ENCODE data around the gene HTN1.
"Not testable (repeated sequence)": the region's sequence is repeated elsewhere in the genome, so short reads cannot be mapped to it uniquely, and the experiment has no call there.

HTN1 gene

GRCh38 chr4:70050138-70050537, at the start of gene HTN1:
HTN1 (plus strand) TSS chr4:70050438; CDS start chr4:70053077, 2,639 bp downstream.
- not testable (repeated sequence) for DNase-seq (ENCODE audit: low spot score)

DNA sequence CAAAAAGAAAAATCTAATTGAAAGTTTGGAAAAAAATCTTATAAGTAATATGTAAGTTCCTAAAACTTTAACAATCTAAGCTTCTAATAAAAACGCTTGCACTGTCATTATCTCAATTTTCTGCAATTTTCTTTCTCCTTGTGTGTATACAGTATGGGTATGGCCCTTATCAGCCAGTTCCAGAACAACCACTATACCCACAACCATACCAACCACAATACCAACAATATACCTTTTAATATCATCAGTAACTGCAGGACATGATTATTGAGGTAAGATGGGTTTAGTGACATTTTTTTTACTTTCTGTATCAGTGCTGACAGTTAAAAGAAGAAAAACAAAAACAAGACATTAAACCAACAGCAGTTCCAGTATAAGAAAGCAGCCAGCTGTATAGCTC, 49.5 kb upstream of the HTN1 start:
- DNase-seq (ENCODE audit: low spot score), result no peak

GRCh38 chr4:70002507-70002906, 47.7 kb upstream of the HTN1 start:
- no peak for DNase-seq (ENCODE audit: low spot score)

- DNase-seq (ENCODE audit: low spot score), result no peak
Observed at GRCh38 chr4:70008771-70009170, 41.5 kb upstream of the HTN1 start.

DNA sequence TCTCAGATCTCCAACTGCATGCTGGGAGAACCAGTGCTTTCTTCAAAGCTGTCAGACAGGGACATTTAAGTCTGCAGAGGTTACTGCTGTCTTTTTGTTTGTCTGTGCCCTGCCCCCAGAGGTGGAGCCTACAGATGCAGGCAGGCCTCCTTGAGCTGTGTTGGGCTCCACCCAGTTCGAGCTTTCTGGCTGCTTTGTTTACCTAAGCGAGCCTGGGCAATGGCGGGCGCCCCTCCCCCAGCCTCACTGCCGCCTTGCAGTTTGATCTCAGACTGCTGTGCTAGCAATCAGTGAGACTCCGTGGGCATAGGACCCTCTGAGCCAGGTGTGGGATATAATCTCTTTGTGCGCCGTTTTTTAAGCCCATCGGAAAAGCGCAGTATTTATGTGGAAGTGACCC, 31.2 kb upstream of the HTN1 start:
- not testable (repeated sequence) for DNase-seq (ENCODE audit: low spot score)

GRCh38 chr4:70023218-70023617, 27.0 kb upstream of the HTN1 start:
- DNase-seq (ENCODE audit: low spot score), result no peak

DNA sequence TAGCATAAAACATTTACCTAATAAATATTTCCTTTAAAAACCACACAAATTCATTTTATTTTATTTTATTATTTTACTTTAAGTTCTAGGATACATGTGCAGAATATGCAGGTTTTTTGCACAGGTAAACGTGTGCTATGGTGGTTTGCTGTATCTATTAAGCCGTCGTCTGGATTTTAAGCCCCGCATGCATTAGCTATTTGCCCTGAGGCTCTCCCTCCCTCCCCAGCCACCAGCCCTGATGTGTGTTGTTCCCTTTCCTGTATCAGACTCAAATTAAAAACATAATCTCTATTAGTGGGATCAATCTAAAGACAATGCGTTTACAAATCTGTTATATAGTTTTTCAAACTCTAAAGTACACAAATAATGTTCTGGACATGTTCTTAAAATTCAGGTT, 23.2 kb upstream of the HTN1 start:
- DNase-seq (ENCODE audit: low spot score), result no peak

- not testable (repeated sequence) for DNase-seq (ENCODE audit: low spot score)
Observed at GRCh38 chr4:70028159-70028558, 22.1 kb upstream of the HTN1 start, which contains the start of gene HTN3. HTN3 (plus strand) TSS chr4:70028459; CDS start chr4:70030741, 2,282 bp downstream.

- not testable (repeated sequence) for DNase-seq (ENCODE audit: low spot score)
Observed at GRCh38 chr4:70037559-70037958, 12.7 kb upstream of the HTN1 start.

GRCh38 chr4:70039928-70040327, 10.3 kb upstream of the HTN1 start:
- DNase-seq (ENCODE audit: low spot score), result not testable (repeated sequence)

DNA sequence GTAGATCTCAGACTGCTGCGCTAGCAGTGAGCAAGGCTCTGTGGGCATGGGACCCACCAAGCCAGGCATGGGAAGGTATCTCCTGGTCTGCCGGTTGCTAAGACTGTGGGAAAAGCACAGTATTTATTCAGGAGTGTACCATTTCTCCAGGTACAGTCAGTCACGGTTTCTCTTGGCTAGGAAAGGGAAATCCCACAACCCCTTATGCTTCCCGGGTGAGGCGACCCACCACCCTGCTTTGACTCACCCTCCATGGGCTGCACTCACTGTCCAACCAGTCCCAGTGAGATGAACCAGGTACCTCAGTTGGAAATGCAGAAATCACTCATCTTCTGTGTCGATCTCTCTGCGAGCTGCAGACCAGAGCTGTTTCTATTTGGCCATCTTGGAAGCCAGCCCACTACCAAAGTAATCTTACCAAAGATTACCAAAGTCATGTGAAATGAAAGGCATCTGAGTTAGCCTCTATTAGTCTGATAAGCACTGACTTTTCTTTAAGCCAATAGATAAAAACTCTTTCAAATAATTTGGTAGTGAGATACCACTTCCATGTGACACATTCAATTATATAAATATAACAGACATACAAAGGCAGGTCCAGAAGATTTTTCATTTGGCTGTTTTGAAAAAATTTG, 8.5 kb upstream of the HTN1 start:
- DNase-seq (ENCODE audit: low spot score), result no peak

DNA sequence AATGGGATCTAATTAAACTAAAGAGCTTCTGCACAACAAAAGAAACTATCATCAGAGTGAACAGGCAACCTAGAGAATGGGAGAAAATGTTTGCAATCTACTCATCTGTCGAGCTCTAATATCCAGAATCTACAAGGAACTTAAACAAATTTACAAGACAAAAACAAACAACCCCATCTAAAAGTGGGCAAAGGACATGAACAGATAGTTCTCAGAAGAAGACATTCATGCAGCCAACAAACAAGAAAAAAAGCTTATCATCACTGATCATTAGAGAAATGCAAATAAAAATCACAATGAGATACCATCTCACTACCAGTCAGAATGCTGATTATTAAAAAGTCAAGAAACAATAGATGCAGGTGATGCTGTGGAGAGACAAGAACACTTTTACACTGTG, 6.3 kb downstream of the HTN1 start:
- DNase-seq (ENCODE audit: low spot score), result not testable (repeated sequence)

DNA sequence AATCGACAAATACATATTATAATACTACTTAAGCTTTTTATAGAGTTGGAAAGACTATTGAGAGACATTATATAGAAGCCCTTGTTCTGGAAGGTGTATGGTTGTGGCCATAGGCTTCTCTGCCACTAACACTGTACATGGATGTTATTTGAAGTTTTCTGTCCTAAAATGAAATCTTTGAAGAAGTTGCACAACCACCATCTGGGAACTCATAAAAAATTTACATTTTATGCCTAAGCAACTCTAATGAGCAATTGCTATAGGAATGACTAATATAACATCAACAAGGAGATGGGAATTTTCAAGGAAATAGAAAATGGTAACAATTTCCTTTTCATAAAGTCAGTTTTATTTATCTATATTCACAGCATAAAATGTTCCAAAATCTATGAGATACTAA, 7.4 kb downstream of the HTN1 start:
- DNase-seq (ENCODE audit: low spot score), result no peak

GRCh38 chr4:70059149-70059548, 8.9 kb downstream of the HTN1 start:
- no peak for DNase-seq (ENCODE audit: low spot score)

- DNase-seq (ENCODE audit: low spot score), result no peak
Observed at GRCh38 chr4:70062000-70062399, 11.8 kb downstream of the HTN1 start.

DNA sequence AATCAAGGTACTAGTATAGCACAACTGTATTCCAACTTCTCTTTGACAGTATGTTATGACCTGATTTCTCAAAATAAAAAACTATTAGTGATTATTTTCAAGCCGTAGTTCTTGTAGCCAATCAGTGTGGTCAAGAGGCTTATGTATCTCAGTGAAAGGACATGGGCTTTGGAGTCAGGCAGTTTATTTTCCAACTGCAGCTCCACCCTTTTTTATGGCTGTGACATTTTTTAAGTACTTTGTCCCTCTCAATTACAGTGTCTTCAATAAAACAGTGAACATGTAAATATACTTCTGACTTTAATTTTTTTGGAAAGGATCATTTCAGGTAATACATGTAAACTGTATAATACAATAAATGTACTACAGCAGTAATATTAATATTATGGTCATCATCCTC, 30.0 kb downstream of the HTN1 start:
- DNase-seq (ENCODE audit: low spot score), result no peak

- DNase-seq (ENCODE audit: low spot score), result no peak
Observed at GRCh38 chr4:70099206-70099605, 49.0 kb downstream of the HTN1 start.
